Stomach (tissue), 9 donors: ENCODE results near the gene ASTN2. TPM values are rescaled to one million over a fixed set of nuclear protein-coding genes. Genes with fewer than 3 reads are reported as not detected.

Experiments used
- DNase-seq, 2 donors: peaks; one replicate each; pipeline versions ENCODE4 v3.0.0 to v3.0.0-alpha.2; 2013 to 2019
- H3K27ac ChIP-seq, 5 donors: fragments of 200-600 bp in 4 of 5; sonication (generic) in 4 of 5; one replicate each; pipeline ENCODE4 v1.5.1; 2013 to 2019; ENCODE audit warnings: mild to moderate bottlenecking in 1 of 5, moderate library complexity in 1 of 5
- H3K27me3 ChIP-seq, 3 donors: fragments of 200-600 bp; sonication (generic); one replicate each; pipeline ENCODE4 v1.5.1; 2017 to 2019; ENCODE audit warnings: mixed run types in 1 of 3
- H3K36me3 ChIP-seq, 4 donors: fragments of 200-600 bp; sonication (generic); 1 replicate in 3 of 4; 2 replicates in 1 of 4; pipeline ENCODE4 v1.5.1; 2016 to 2019
- H3K4me1 ChIP-seq, 4 donors: fragments of 200-600 bp; sonication (generic); one replicate each; pipeline ENCODE4 v1.5.1; 2016 to 2019
- H3K4me3 ChIP-seq, 4 donors: fragments of 200-600 bp; sonication (generic) in 3 of 4; one replicate each; pipeline ENCODE4 v1.5.1; 2016 to 2019; ENCODE audit warnings: mild to moderate bottlenecking in 1 of 4
- H3K9me3 ChIP-seq, 4 donors: fragments of 200-600 bp; sonication (generic); one replicate each; pipeline ENCODE4 v1.5.1; 2016 to 2019
- CTCF ChIP-seq, 7 experiments: fragments of 450-650 bp in 4 of 7; fragments of 200-600 bp in 3 of 7; sonication (generic) in 3 of 7; IDR thresholded peaks; one replicate each; pipeline ENCODE4 v1.5.1; 2016 to 2019; ENCODE audit warnings: antibody characterized with exemption in 7 of 7, control low read depth in 2 of 7, mild to moderate bottlenecking in 1 of 7
- EP300 ChIP-seq: sonication (generic); formaldehyde crosslinking; IDR thresholded peaks from one replicate; pipeline ENCODE4 v1.6.1; 2017; ENCODE audit warnings: antibody characterized with exemption
- POLR2A ChIP-seq, 4 donors: fragments of 450-650 bp; IDR thresholded peaks; one replicate each; pipeline ENCODE4 v1.6.1; 2016; ENCODE audit warnings: antibody characterized with exemption in 4 of 4, control low read depth in 2 of 4, mild to moderate bottlenecking in 1 of 4, moderate library complexity in 1 of 4
- POLR2AphosphoS5 ChIP-seq, 3 donors: sonication (generic); formaldehyde crosslinking; IDR thresholded peaks; one replicate each; pipeline ENCODE4 v1.6.1; 2016; ENCODE audit warnings: antibody characterized with exemption in 3 of 3
- WGBS, 5 donors: extraction: QIAGEN DNeasy Blood & Tissue Kit in 3 of 5; methylation state at CpG; one replicate each; pipeline versions ENCODE4 v1.1.5 to v1.1.7; 2013 to 2018; 5-methylcytosine and 5-hydroxymethylcytosine counted together
- intact Hi-C: fragments of 100-400 bp; cut with DNase I; formaldehyde crosslinking; loops from one replicate; pipeline ENCODE4 v1.15.1; 2023; ENCODE audit warnings: low total_unique reads
- polyA plus RNA-seq, 3 donors: library from polyadenylated mRNA; stranded (reverse); fragments of 200-250 nt; gene quantifications; one replicate each; pipeline ENCODE4 v1.2.3, GENCODE V29; 2013
- total RNA-seq, 5 donors: library from RNA; depleted of rRNA; stranded (reverse); fragments of >200 nt; gene quantifications; one replicate each; pipeline versions ENCODE4 v1.1.0 to v1.2.3, GENCODE V29; 2014 to 2016
- donor health status: healthy with polysubstance abuse.
- donor health status: Bipolar disorder and iron deficiency.
- donor health status: healthy.

Gene ASTN2
- total and polyA plus RNA-seq, 8 donors, result 2.1 to 22.3 (median 4.2) TPM; not detected in 1

- DNase-seq, result no peak
- 77 to 81% (median 77%) methylated on average over 10 of the region's 10 CpGs for whole genome bisulfite sequencing, 5 donors
- no peak overlapping the region for H3K27ac ChIP-seq
- H3K9me3 ChIP-seq, result no peaks in the 10 kb centered on the region
- no peaks in the 10 kb centered on the region for H3K36me3 ChIP-seq
- H3K27me3 ChIP-seq, result no peaks in the 10 kb centered on the region
- no peak for TF ChIP-seq CTCF (IDR thresholded peaks at IDR 0.05)
- no peak for TF ChIP-seq EP300
- no peak for TF ChIP-seq POLR2A (IDR thresholded peaks at IDR 0.05)
- TF ChIP-seq POLR2AphosphoS5 (IDR thresholded peaks at IDR 0.05), result no peak
- no peaks in the 10 kb centered on the region for H3K4me1 ChIP-seq
- H3K4me3 ChIP-seq, result no peak overlapping the region
- intact Hi-C loops, result no loop called here
Measured at GRCh38 chr9:116910201-116910600, 504.7 kb downstream of the ASTN2 start.

- no peak for DNase-seq
- WGBS, 5 donors, result 30 to 68% (median 44%) methylated on average over 3 of the region's 3 CpGs
- intact Hi-C loops, result no loop called here
- Histone ChIP-seq H3K4me1 (no peaks in the 10 kb centered on the region), H3K9me3 (no peaks in the 10 kb centered on the region), H3K4me3 (no peak overlapping the region), H3K27ac (no peak overlapping the region), H3K27me3 (no peaks in the 10 kb centered on the region), H3K36me3 (no peaks in the 10 kb centered on the region)
- TF ChIP-seq EP300 (no peak), CTCF (IDR thresholded peaks at IDR 0.05) (no peak), POLR2A (IDR thresholded peaks at IDR 0.05) (no peak), POLR2AphosphoS5 (IDR thresholded peaks at IDR 0.05) (no peak)
Measured at GRCh38 chr9:116907989-116908388, 506.9 kb downstream of the ASTN2 start.

- DNase-seq, result no peak
- Histone ChIP-seq H3K27ac (no peak overlapping the region), H3K36me3 (no peaks in the 10 kb centered on the region), H3K27me3 (no peaks in the 10 kb centered on the region), H3K4me3 (no peak overlapping the region), H3K4me1 (no peaks in the 10 kb centered on the region), H3K9me3 (peaks cover 0 to 9% (median 7%) of the 10 kb centered on the region in 4 donors)
- WGBS, 5 donors, result 69 to 79% (median 73%) methylated on average over 10 of the region's 10 CpGs
- intact Hi-C loops, result no loop called here
- no peak for TF ChIP-seq EP300
- TF ChIP-seq POLR2A (IDR thresholded peaks at IDR 0.05), result no peak
- TF ChIP-seq CTCF (IDR thresholded peaks at IDR 0.05), result no peak
- no peak for TF ChIP-seq POLR2AphosphoS5 (IDR thresholded peaks at IDR 0.05)
Measured at GRCh38 chr9:116905171-116905588, 509.7 kb downstream of the ASTN2 start.

GRCh38 chr9:116904165-116904564, 510.7 kb downstream of the ASTN2 start:
- WGBS, 5 donors, result 56 to 94% (median 64%) methylated on average over 2 to 3 of the region's 3 CpGs
- Histone ChIP-seq H3K9me3 (peaks cover 0 to 17% (median 13%) of the 10 kb centered on the region in 4 donors), H3K27me3 (no peaks in the 10 kb centered on the region), H3K27ac (no peak overlapping the region), H3K36me3 (no peaks in the 10 kb centered on the region), H3K4me3 (no peak overlapping the region), H3K4me1 (no peaks in the 10 kb centered on the region)
- intact Hi-C loops, result no loop called here
- DNase-seq, result no peak
- TF ChIP-seq POLR2AphosphoS5 (IDR thresholded peaks at IDR 0.05) (no peak), POLR2A (IDR thresholded peaks at IDR 0.05) (no peak), EP300 (no peak), CTCF (IDR thresholded peaks at IDR 0.05) (no peak)
